NB4 (cell line): ENCODE results near the gene RNF187.

ENCODE experiments used
- CTCF ChIP-seq: IDR thresholded peaks from one replicate; pipeline ENCODE4 v1.5.1; 2012; ENCODE audit warnings: low read depth, low read length
- MYC ChIP-seq: IDR thresholded peaks from 2 replicates; pipeline ENCODE4 v1.6.1; 2011; ENCODE audit warnings: low read depth, low read length
- POLR2A ChIP-seq: IDR thresholded peaks from 2 replicates; pipeline ENCODE4 v1.6.1; 2011; ENCODE audit warnings: mild to moderate bottlenecking; ENCODE audit not compliant: insufficient read length; ENCODE audit errors: extremely low read depth
- TF ChIP-seq, protein P1 (sequence below): IDR thresholded peaks from 2 replicates; pipeline ENCODE4 v1.6.1; 2011; ENCODE audit warnings: low read depth, low read length

- no peak for TF ChIP-seq POLR2A
- TF ChIP-seq CTCF = no peak
- TF ChIP-seq, protein P1, sequence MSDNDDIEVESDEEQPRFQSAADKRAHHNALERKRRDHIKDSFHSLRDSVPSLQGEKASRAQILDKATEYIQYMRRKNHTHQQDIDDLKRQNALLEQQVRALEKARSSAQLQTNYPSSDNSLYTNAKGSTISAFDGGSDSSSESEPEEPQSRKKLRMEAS = no peak
- no peak for TF ChIP-seq MYC
These were observed 38.8 kb upstream of the RNF187 start for GRCh38 chr1:228448372-228448771.
